ENCODE data around the gene CSAD.
"Not testable (repeated sequence)": the region's sequence is repeated elsewhere in the genome, so short reads cannot be mapped to it uniquely, and the experiment has no call there.

The CSAD gene

DNA sequence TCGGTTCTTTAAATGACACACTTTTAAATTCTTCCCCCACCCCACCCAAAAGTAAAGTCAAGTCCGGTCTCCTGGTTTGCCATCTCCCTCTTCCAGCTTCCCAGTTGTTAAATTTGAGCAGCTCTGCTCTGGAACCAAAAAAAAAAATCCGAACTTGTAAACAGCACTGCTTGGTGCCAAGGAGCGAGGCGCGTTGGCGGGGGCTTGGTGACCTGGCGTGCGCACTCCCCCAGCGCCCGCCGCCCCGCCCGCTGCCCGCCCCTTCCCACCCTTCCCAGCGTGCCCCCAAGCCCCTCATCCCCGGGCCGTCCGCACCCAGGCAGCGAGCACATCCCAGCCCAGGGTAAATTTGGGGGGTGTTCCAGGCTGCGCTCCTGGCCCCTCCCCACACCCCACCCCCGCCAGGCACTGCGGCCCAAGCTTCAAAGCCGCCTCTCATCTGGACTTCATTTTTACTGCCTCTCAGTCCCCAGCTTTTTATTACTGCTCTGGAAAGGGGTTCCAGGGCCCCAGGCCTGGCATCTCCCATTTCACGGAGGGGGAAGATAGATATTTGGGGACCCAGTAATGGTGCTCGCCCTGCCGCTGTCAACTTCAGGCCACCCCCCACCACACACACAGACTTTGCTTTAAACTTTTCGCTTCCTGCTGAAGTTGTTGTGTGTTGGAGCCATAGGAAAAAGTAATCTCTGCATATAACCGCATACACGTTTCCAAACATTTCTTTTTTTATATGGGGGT, 38.0 kb upstream of the CSAD start:
- DNase-seq (ENCODE audit: low read depth, low spot score), result no peak

DNA sequence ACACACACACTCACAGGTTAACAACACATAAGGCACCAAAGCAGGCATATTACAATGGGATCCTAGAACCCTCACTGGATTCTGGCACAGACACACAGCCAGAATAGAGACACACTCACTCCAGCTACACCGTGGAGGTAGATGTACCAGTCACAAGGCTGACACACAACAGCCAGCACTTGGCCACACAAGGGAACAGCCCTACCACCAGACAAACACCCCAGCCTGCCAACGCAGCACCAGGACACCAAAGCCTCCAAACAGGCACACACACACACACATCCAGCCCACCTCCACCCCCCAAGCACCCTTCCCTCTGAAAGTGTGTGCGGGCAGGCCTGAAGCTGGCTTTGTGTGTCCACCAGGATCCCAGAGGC, 37.2 kb upstream of the CSAD start:
- no peak for DNase-seq (ENCODE audit: low read depth, low spot score)

DNA sequence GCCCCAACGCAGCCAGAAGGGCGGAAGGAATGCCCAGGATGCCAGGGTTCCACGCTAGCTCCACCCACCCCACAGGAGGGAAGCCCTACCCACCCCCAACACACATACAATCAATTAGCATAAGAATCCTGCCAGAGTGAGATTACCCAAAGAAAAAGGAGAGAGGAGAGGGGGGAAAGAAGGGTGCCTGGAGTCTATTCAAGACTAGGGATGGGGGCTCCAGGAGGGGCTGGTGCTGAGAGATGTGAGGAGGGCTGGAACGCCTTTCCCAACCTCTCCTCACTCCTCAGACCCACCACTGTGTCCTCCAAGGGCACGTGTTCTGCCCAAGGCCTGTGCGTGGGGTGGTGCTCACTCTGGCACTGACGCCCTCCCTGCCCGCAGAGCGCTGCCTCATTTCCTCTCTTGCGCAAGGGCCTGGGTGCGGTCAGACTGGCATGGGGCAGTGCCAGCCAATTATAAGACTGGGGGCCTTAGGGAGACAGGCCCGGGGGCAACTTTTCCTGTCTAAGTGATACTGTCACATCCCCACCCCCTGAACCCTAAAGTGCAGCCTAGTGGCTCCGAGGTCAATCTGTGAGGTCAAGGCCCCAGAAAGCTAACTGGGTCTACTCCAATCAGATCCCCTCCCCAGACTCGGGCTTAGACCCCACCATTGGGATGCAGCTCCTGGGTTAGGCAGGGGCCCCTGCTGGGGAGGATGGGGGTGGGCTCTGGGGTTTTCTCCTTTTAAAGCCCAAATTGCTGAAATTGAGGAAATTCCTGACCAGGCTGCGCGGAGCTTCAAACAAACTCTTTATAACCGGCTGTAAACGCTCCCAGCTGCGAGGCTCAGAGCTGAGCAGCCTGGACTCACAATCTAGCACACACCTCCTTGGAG, 36.6 kb upstream of the CSAD start:
- DNase-seq (ENCODE audit: low read depth, low spot score), result no peak

DNA sequence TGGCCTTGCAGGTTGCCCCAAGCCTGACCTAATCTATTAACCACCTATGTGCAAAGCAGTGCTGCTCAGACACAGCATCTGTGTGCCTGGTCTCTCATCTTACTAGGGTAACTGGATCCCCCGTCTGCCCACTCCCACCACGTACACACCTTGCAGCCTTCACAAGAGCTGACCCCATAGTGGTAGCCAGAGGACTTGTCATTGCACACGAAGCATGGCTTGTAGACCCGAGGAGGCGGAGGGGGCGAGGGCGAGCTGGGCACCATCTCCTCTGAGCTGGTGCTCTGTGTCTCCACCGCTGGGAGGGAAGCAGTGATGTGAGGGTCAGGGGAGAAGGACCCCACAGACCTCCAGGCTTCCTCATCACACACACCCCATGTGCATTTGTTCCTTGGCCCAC, 34.8 kb upstream of the CSAD start:
- no peak for DNase-seq (ENCODE audit: low read depth, low spot score)

DNA sequence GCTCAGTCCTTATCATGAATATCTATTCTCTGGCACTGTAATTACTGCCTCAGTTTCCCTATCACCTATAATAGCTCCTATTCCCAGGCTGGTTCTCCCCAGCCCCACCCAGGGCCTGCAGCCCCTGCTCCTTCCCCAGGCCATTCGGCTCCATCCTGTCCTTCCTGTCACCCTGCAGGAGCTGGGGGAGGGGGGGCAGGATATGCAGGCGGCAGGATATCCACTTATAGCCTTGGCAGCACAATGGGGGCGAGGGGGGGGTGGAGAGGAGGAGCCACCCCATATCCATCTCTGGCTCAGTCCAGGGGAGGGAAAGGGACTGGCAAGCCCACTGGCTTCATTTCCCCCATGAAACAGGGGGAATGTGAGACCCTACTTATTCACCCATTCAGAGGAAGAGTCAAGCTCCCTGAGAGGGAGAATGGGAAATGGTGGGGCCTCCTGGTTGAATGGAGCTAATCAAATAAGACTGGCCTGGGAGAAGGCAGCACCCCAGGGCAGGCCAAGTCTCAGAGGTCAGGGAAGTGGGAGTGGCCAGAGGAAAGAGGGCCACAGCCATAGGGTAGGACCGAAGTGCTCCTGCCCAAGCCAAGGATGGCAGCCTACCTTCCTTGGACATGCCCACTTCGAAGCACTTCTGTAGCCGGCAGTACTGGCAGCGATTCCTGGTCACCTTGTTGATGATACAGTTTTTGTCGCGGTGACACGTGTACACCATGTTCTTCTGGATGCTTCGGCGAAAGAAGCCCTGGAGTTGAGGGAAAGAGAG, 34.1 kb upstream of the CSAD start:
- no peak for DNase-seq (ENCODE audit: low read depth, low spot score)

DNA sequence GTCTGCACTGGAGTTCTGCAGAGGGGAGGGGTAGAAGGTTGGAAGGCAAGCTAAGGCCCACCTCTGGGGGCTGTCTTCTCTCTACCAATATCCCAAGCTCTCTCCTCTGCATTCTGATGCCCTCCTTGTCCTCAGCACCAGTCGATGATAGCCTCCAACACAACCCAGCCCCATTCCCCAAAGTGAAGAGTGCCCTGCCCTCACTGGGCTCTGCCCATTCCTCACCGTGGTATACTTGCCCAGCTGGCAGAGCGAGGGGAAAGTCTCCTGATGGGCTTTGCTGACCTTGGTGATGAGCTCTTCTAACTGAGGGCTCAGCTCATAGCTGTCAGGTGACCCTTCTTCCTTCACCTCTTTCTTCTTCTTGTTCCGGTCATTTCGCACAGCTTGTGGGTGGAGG, 33.5 kb upstream of the CSAD start:
- DNase-seq (ENCODE audit: low read depth, low spot score), result no peak

DNA sequence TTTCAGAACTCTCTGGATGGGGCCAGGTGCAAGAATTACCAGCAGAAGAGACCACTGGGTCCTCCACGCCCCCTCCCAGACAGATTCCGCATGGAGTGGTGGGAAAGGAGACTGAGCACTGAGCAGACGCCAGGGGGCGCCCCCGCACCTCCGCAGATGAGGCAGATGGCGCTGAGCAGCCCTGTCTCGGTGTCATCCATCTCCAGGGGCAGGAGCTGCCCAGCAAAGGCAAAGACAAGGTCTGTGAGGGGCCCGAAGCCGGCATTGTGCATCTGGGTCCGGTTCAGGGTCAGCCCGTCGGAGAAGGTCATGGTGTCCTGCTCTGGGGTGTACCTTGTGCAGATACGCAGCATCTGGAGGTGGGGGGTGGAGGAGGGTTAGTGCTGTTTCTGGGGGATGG, 32.6 kb upstream of the CSAD start:
- DNase-seq (ENCODE audit: low read depth, low spot score), result no peak

DNA sequence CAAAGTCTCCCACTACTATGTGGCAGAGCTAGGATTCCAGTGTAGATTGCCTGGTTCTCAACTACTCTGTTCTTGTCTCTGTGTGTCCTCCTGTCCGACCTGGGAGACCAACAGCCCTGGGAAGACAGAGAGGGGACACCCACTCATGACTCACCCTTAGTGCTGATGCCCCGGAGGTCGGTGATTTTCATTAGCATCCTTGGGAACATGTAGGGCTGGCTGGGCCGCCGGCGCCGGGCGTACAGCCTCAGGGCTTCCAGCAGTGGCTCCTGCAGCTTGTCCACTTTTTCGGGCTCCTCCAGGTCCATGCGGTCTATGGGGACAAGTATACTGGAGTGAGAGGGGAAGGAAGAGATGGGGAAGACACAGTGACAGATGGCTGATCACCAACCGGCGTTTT, 32.2 kb upstream of the CSAD start:
- DNase-seq (ENCODE audit: low read depth, low spot score), result no peak

DNA sequence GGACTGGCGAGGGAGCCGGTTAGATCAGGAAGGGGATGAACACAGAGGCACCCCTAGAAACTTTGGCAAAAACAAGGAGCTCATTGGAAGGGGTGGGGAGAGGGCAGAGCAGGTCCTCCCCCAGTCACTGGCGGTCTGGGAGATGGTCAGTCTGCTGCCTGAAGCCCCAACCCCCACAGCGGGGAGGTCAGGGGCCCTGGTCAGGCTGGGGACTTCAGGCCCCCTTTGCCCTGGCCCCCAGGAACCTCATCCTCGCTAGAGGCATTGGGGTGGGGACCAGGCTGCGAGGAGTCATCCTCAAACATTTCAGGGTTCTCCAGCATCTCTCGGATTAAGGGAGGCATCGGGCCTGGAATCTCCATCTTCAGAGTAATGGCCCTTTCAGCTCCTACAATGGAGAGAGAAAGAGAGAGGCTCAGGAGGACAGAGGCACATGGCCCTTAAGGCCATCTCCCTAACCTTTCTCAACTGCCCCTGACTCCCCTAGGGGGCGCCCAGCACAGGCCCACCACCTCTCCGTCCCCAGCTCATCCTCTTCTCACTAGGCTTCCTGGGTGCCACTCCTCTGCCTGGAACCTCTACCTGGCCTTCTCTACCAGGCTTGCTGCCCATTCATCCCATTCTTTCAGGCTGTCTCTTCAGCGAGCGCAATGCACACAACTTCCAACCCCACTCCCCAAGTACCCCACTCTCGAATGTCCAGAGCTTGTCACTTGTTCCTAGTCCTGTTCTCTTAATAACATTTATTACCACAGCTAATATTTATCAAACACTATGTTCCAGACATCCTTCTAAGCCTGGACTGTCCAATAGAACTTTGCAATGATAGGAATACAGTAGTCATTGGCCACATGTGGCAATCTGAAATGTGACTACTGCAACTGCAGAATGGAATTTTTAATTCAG, 31.0 kb upstream of the CSAD start:
- DNase-seq (ENCODE audit: low read depth, low spot score), result no peak

DNA sequence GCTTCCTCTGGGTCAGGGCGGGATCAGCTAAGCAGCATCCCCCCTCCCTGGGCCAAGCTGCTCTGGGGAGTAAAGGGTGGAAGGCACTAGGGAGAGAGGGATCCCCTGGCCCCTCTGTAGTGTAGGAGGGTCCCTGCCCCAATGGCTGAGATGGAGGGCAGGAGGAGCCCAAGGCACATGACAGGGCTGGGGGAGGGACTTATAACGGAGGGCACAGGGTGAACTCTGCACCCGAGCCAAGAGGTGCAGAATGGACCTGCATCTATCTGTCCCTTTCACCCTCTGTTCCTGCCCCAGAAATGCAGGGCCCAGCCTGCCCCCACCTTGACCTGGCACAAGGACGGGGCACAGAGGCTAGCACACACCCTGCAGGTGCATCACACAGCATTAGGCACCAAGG, 30.1 kb upstream of the CSAD start:
- DNase-seq (ENCODE audit: low read depth, low spot score), result no peak

DNA sequence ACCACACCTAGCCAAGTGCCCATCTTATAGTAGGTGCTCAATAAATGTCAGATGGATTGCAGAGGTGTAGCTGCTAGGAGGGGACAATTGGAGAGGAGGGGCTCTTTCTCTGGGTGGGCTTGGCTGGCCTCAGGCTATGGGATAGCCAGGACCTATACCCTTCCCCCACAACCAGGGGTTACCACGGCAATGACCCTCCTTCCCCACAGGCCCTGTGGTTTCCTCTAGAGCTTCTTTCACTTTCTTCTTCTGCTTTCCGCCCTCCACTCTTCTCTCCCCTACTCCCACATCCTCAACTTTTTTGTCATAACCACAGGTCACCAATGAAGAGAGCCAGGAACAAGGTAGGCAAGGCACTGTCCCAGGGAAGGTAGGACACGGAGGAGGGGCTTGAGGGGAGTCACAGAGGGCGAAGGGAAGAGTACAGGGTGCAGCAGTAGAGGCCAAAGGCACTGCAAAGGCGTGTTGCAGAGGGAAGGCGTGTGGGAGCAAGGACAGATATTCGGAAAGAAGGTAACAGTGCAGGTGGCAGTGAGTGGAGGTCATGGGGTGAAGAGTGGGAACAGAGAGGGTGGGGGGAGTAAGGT, 28.2 kb upstream of the CSAD start:
- DNase-seq (ENCODE audit: low read depth, low spot score), result no peak

DNA sequence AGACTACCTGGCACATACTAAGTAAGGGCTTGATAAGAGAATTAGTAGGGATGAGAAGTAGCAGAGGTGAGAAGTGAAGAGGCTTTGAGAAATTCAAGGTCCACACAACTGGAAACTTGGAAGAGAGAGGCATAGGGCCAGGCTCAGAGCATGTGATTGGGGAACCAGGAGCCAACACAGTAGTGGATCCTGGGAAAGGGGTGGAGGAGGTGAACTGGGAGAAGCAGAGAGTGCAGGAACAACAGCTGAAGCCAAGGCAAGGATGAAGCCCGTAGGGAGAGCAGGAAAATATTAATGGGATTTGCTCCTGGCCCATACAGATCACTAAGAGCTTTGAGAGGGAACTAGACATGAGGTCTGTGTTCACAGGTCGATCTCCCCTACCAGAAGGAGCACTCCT, 27.7 kb upstream of the CSAD start:
- DNase-seq (ENCODE audit: low read depth, low spot score), result no peak

DNA sequence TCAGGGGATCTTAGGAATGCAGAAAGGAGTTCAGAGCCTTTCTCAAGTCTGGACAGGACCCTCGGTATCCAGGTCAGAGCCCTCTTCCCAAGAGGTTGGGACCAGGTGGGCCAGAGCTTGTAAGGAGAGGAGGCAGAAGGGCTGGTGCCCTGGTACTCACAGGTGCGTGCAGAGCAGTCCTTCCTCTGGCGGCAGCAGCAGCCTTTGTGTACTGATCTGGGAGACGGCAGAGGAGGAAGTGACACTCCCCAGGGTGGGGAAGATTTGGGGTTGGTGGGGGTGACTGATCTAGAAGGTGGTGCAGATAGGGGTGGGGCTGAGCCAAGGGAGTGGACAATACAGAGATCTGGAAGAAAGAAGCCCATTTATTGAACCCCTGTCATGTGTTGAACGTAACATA, 26.3 kb upstream of the CSAD start, which contains the start of gene ITGB7:
TSS of gene ITGB7 (minus strand) at position 210 of the 400 bp plus-strand sequence. CDS start 6,808 bp downstream, outside the sequence.
- DNase-seq (ENCODE audit: low read depth, low spot score), result no peak

DNA sequence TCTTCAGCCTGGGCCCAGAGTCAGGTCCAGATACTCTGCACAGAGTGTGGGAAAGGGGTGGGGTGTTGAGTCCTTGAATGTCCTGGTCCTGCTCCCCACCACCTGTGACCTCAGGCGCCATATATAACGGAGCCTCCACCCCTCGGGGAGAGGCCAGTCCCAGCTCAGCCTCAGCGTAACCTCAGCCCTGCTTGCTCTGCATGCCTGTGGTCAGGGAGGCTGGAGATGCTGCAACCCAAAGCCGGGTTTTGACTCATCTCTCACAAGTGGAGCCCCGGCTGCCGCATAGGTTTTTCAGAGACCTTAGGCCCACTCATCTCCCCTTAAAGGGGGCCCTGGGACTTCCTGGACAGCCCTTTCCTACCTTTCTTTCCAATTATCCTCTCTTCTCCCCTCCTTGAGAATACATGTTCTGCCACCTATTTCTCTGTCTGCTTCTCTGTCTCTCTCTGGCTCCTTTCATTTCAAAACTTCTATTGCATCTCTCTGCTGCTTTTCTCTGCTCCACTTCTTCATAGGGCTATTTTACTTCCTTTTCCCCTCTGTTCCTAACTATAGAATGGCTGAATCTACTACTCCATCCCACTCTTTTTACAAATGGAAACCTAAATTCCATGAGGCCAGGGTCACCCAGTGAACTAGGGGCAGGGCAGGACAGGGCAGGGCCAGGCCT, 25.2 kb upstream of the CSAD start:
- DNase-seq (ENCODE audit: low read depth, low spot score), result no peak

DNA sequence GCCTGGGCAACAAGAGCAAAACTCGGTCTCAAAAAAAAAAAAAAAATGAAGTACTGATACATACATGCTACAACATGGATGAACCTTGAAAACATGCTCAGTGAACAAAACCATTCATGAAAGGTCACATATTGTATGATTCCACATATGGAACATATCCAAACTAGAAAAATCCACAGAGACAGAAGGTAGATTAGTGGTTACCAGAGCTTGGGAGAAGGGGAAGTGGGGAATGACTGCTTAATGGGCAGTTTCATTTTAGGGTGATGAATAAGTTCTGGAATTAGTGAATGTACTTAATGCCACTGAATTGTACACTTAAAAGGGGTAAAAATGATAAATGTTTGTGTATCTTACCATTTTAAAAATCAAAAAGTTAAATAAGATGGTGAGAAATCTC, 23.6 kb upstream of the CSAD start:
- DNase-seq (ENCODE audit: low read depth, low spot score), result no peak

DNA sequence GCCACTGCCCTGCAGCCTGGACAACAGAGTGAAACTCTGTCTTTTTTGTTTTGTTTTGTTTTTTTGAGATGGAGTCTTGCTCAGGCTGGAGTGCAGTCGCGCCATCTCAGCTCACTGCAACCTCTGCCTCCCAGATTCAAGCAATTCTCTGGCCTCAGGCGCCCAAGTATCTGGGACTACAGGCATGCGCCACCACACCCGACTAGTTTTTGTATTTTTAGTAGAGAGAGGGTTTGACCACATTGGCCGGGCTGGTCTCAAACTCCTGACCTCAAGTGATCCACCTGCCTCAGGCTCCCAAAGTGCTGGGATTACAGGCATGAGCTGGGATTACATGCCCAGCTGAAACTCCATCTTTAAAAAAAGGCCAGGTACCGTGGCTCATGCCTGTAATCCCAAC, 21.6 kb upstream of the CSAD start:
- not testable (repeated sequence) for DNase-seq (ENCODE audit: low read depth, low spot score)

DNA sequence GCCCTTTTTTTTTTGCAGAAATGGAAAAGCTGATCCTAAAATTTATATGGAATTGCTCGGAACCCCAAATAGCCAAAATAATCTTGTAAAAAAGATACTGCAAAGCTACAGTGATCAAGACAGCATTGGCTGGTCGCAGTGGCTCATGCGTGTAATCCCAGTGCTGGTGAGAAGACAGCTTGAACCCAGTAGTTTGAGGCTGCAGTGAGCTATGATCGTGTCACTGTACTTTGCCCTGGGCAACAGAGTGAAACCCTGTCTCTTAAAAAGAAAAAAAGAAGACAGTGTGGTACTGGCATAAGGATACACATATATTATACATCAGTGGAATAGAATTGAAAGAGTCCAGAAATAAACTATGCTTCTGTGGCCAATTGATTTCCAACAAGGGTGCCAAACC, 20.9 kb upstream of the CSAD start:
- DNase-seq (ENCODE audit: low read depth, low spot score), result no peak

DNA sequence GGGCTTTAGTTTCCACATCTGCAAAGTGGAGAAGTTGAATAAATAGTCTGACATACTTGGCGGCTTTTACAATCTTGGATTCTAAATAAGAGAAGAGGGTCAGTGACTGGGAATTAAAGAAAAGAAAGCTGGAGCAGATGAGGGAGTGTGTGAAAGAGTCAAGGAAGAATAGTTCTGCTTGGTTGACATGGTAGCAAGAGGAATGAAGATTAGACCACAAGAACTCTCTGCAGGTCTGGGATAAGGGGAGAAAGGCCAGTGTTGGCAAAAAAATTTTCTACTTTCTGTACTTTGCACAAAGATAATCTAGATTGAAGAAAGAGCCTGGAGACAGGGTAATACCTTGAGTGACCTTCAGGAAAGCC, 20.4 kb upstream of the CSAD start:
- DNase-seq (ENCODE audit: low read depth, low spot score), result no peak

DNA sequence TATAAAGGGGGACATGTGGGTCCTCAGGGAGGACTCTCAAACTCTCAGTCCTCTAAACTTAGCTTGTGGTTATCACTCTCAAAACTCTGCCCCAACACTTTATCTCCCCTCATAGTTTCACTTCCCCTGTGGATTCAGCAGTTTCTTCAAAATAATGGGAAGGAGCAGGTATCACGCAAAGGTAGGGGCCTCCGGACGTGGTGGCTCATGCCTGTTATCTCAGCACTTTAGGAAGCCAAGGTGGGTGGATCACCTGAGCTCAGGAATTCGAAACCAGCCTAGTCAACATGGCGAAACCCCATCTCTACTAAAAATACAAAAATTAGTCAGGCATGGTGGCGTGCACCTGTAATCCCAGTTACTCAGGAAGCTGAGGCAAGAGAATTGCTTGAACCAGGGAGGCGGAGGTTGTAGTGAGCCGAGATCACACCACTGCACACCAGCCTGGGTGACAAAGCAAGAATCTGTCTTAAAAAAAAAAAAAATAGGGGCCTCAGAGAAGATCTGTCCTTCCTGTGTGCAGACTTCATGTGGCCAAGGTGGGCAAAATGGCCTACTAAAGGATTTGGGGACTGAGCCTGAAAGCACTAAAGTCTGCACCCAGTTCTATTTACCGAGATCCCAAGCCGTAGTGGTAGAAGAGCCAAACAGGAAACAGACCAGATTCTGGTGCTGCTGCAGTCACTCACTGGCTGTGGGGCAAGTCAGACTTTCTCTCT, 19.9 kb upstream of the CSAD start:
- DNase-seq (ENCODE audit: low read depth, low spot score), result no peak

DNA sequence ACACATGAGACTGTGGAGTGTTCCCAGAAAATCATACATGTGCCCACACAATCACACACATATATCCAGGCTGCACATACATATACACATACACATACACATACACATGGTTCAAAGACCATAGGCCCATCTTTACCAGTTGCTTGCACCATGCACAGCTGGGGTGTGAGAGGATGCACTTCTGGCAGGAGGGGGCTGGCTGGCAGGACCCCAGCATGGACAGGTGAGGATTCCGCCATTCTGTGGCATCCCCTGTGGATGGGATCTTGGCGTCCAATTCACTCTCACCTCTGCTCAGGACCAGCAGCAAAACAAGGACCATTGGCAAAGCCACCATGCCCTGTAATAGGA, 19.4 kb upstream of the CSAD start:
- no peak for DNase-seq (ENCODE audit: low read depth, low spot score)
